Heart right ventricle (tissue), 16 donors: ENCODE measurements around the gene MACROD2. TPM values are rescaled to one million over a fixed set of nuclear protein-coding genes. Genes with fewer than 3 reads are reported as not detected.

ENCODE experiments used
- ATAC-seq, 8 donors: fragments of 200-7000 bp; cut with Tn5 transposase; one replicate each; pipeline ENCODE4 v1.9.1; 2020; ENCODE audit warnings: mild to moderate bottlenecking in 8 of 8, moderate library complexity in 8 of 8, moderate number of reproducible peaks in 1 of 8
- DNase-seq, 2 donors: peaks; one replicate each; pipeline ENCODE4 v3.0.0-alpha.2; 2020
- H3K27ac ChIP-seq, 10 donors: fragments of 200-600 bp; sonication (generic) in 2 of 10; one replicate each; pipeline versions ENCODE4 v1.5.0 to v1.8.0; 2020 to 2022; ENCODE audit warnings: mild to moderate bottlenecking in 3 of 10
- H3K27me3 ChIP-seq, 7 donors: fragments of 200-600 bp; one replicate each; pipeline ENCODE4 v1.8.0; 2021 to 2022; ENCODE audit warnings: mild to moderate bottlenecking in 2 of 7
- H3K36me3 ChIP-seq, 9 donors: fragments of 200-600 bp; sonication (generic) in 1 of 9; one replicate each; pipeline versions ENCODE4 v1.5.0 to v1.8.0; 2020 to 2022; ENCODE audit warnings: mild to moderate bottlenecking in 2 of 9
- H3K4me1 ChIP-seq, 9 donors: fragments of 200-600 bp; sonication (generic) in 1 of 9; one replicate each; pipeline versions ENCODE4 v1.5.0 to v1.8.0; 2020 to 2022; ENCODE audit warnings: mild to moderate bottlenecking in 4 of 9
- H3K4me3 ChIP-seq, 10 donors: fragments of 200-600 bp; sonication (generic) in 2 of 10; one replicate each; pipeline versions ENCODE4 v1.5.0 to v1.8.0; 2020 to 2022; ENCODE audit warnings: mild to moderate bottlenecking in 7 of 10, moderate library complexity in 2 of 10
- H3K9me3 ChIP-seq, 11 donors: fragments of 200-600 bp in 10 of 11; sonication (generic) in 2 of 11; one replicate each; pipeline versions ENCODE4 v1.5.0 to v1.8.0; 2013 to 2022; ENCODE audit warnings: mild to moderate bottlenecking in 2 of 11, control low read depth in 1 of 11, moderate library complexity in 1 of 11
- CTCF ChIP-seq, 9 donors: fragments of 200-600 bp; sonication (generic) in 2 of 9; IDR thresholded peaks; one replicate each; pipeline versions ENCODE4 v1.5.0 to v1.8.0; 2021 to 2022; ENCODE audit warnings: antibody characterized with exemption in 9 of 9, mild to moderate bottlenecking in 5 of 9, moderate library complexity in 1 of 9
- WGBS, 2 donors: extraction: QIAGEN DNeasy Blood & Tissue Kit; methylation state at CpG; one replicate each; pipeline ENCODE4 v1.1.7; 2013; ENCODE audit warnings: inconsistent platforms in 1 of 2; 5-methylcytosine and 5-hydroxymethylcytosine counted together
- intact Hi-C, 10 donors: fragments of 100-400 bp; cut with DNase I; formaldehyde crosslinking; loops; one replicate each; pipeline versions ENCODE4 v1.11.1 to v1.14.2; 2022
- polyA plus RNA-seq, 2 donors: library from polyadenylated mRNA; stranded (reverse); fragments of 200-250 nt; gene quantifications; one replicate each; pipeline ENCODE4 v1.2.3, GENCODE V29; 2013
- total RNA-seq, 10 donors: library from RNA; stranded (reverse); fragmentation: NEBNext Ultra II Directional in 3 of 10; extraction: Animal tissue kit (Norgen Biotek cat#: 25700) in 3 of 10; gene quantifications; one replicate each; pipeline versions ENCODE4 v1.2.1 to v1.2.4, GENCODE V29; 2021 to 2023
- donor health status: Arrhythmogenic right ventricular cardiomyopathy.
- donor health status: ischemic (EF 13 %, LVEDD 7.1; RV severe dilation, severe dysfunction).
- donor health status: healthy with polysubstance abuse.
- donor health status: DM: no; HTN: yes; CAD: no.
- donor health status: DM: no; HTN: no; CAD: no.
- donor health status: ischemic (EF 25% LVEDD 6.9; RV normal size, moderate dysfunction).
- donor health status: ischemic (EF 25% LVEDD 5.7; RV mildly dilated, moderate dysfunction).
- donor health status: healthy.
- donor health status: DM: yes; HTN: yes; CAD: no.
- donor health status: Ischemic cardiomyopathy.
- donor health status: ischemic (EF 35%, LVEDD 5.7; RV mildly dilated, moderate dysfunction).
- donor health status: nonischemic (EF 11% LVEDD 7.7; RV severe dilation, severe dysfunction).
- donor health status: DM: yes; HTN: yes; CAD: no.
- donor health status: PGD.
- donor health status: ischemic (EF 29% LVEDD 5.4; RV normal size, mild dysfunction).
- donor health status: nonischemic (EF 23%, LVEDD 6.1; RV moderate dilation, normal function).

The MACROD2 gene
- total and polyA plus RNA-seq, 12 donors, result 0.28 to 6.4 (median 4.1) TPM

DNA sequence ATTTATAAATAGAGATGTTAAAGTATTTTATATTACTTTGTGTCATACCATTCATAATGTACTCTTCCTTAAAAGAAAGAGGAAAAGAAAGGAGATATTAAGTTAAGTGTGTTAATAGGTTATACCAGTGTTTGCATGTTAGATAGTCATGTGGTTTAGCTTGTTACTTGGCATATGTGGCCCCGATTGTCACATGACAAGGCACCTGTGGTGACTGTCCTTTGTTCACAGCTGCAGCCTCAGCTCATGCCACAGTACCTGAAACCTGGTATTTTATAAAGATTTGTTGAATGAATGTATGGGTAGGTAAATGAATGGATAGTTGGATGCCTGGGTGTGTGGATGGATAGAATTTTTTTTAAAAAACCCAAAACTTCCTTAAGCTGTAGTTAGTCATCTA lies 648.2 kb downstream of the MACROD2 start:
- Histone ChIP-seq H3K36me3 (no peaks in the 10 kb centered on the region), H3K27ac (no peak overlapping the region), H3K9me3 (peaks cover 0 to 24% (median 11%) of the 10 kb centered on the region in 11 donors), H3K27me3 (no peaks in the 10 kb centered on the region), H3K4me3 (no peak overlapping the region), H3K4me1 (no peaks in the 10 kb centered on the region)
- WGBS, 2 donors, result 78 to 88% methylated on average over 1 of the region's 1 CpG
- TF ChIP-seq CTCF (IDR thresholded peaks at IDR 0.05), result no peak
- ATAC-seq (no peak), DNase-seq (no peak)
- intact Hi-C loops, result no loop called here

GRCh38 chr20:14644306-14645097 lies 649.2 kb downstream of the MACROD2 start:
- no peak overlapping the region for H3K4me3 ChIP-seq
- H3K36me3 ChIP-seq, result no peaks in the 10 kb centered on the region
- no peak for TF ChIP-seq CTCF (IDR thresholded peaks at IDR 0.05)
- H3K4me1 ChIP-seq, result no peaks in the 10 kb centered on the region
- peaks cover 0 to 23% (median 11%) of the 10 kb centered on the region in 11 donors for H3K9me3 ChIP-seq
- ATAC-seq (no peak), DNase-seq (no peak)
- 85 to 88% methylated on average over 2 of the region's 2 CpGs for WGBS, 2 donors
- intact Hi-C loops, result no loop called here
- no peaks in the 10 kb centered on the region for H3K27me3 ChIP-seq
- H3K27ac ChIP-seq, result no peak overlapping the region

DNA sequence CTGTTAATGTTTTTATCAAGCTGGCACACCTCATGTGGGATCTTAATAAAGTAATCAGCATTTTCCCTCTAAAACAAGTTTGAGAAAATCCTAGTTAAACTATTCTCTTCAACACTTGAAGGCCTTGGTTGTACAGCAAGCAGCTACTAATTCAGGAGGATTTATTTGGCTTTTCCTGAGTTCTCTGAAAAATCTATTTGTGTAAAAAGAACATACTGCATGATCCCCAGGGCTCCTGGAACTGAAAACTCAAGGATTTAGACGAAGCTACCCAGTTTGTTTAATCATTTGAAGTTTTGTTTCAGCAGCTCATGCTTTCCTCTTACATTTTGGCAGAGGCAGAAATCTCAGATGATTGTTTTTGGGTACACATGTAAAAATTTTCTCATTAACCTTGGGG lies 651.7 kb downstream of the MACROD2 start:
- ATAC-seq (no peak), DNase-seq (no peak)
- TF ChIP-seq CTCF (IDR thresholded peaks at IDR 0.05), result no peak
- Histone ChIP-seq H3K27ac (no peak overlapping the region), H3K4me1 (no peaks in the 10 kb centered on the region), H3K4me3 (no peak overlapping the region), H3K36me3 (no peaks in the 10 kb centered on the region), H3K9me3 (peaks cover 0 to 6% (median 0%) of the 10 kb centered on the region in 11 donors), H3K27me3 (no peaks in the 10 kb centered on the region)
- intact Hi-C loops, result no loop called here
- WGBS, 2 donors, result 49% methylated on average over 1 of the region's 1 CpG

GRCh38 chr20:14649662-14650061 lies 654.3 kb downstream of the MACROD2 start:
- ATAC-seq (no peak), DNase-seq (no peak)
- no peak overlapping the region for H3K4me3 ChIP-seq
- no peak for TF ChIP-seq CTCF (IDR thresholded peaks at IDR 0.05)
- peaks cover 0 to 6% (median 0%) of the 10 kb centered on the region in 11 donors for H3K9me3 ChIP-seq
- H3K36me3 ChIP-seq, result no peaks in the 10 kb centered on the region
- intact Hi-C loops, result loop anchor here in 1 of 10 donors (10.0 kb wide), 1 partner anchor 1245 kb away; no protein-coding TSS in a partner anchor
- no peaks in the 10 kb centered on the region for H3K27me3 ChIP-seq
- WGBS, 2 donors, result 85 to 100% methylated on average over 1 of the region's 1 CpG
- H3K4me1 ChIP-seq, result no peaks in the 10 kb centered on the region
- no peak overlapping the region for H3K27ac ChIP-seq
